ENCODE measurements around the gene GUCY2C.
"Not testable (repeated sequence)": the region's sequence is repeated elsewhere in the genome, so short reads cannot be mapped to it uniquely, and the experiment has no call there.

Gene GUCY2C

GRCh38 chr12:14696265-14696741 lies at the start of gene GUCY2C:
Gene GUCY2C, minus strand, starts transcription at chr12:14696599. Its CDS starts 151 bp downstream, at chr12:14696448.
- DNase-seq = no peak

- no peak for DNase-seq
Measured at GRCh38 chr12:14743061-14743460, 46.7 kb upstream of the GUCY2C start.

- DNase-seq = no peak
Measured at GRCh38 chr12:14741942-14742341, 45.5 kb upstream of the GUCY2C start.

GRCh38 chr12:14741153-14741552 lies 44.8 kb upstream of the GUCY2C start:
- no peak for DNase-seq

GRCh38 chr12:14736441-14736840 lies 40.0 kb upstream of the GUCY2C start:
- DNase-seq = not testable (repeated sequence)

- DNase-seq = no peak
Measured at GRCh38 chr12:14731821-14732220, 35.4 kb upstream of the GUCY2C start.

GRCh38 chr12:14729586-14729985 lies 33.2 kb upstream of the GUCY2C start:
- DNase-seq = no peak

- no peak for DNase-seq
Measured at GRCh38 chr12:14723763-14724162, 27.4 kb upstream of the GUCY2C start.

GRCh38 chr12:14716848-14717444 lies 20.5 kb upstream of the GUCY2C start:
- DNase-seq = no peak

GRCh38 chr12:14714437-14714836 lies 18.0 kb upstream of the GUCY2C start:
- DNase-seq = no peak

GRCh38 chr12:14710632-14711320 lies 14.4 kb upstream of the GUCY2C start:
- no peak for DNase-seq

GRCh38 chr12:14701809-14702568 lies 5.6 kb upstream of the GUCY2C start:
- DNase-seq = no peak

- DNase-seq = no peak
Measured at GRCh38 chr12:14700935-14701334, 4.5 kb upstream of the GUCY2C start.

- DNase-seq = no peak
Measured at GRCh38 chr12:14699923-14700322, 3.5 kb upstream of the GUCY2C start.

GRCh38 chr12:14698555-14698954 lies 2.2 kb upstream of the GUCY2C start:
- no peak for DNase-seq

GRCh38 chr12:14695715-14696141 lies 671 bp downstream of the GUCY2C start:
- DNase-seq = no peak

- no peak for DNase-seq
Measured at GRCh38 chr12:14694970-14695369, 1.4 kb downstream of the GUCY2C start.

GRCh38 chr12:14694145-14694714 lies 2.2 kb downstream of the GUCY2C start:
- no peak for DNase-seq

- DNase-seq = no peak
Measured at GRCh38 chr12:14693116-14693515, 3.3 kb downstream of the GUCY2C start.

GRCh38 chr12:14691560-14691959 lies 4.8 kb downstream of the GUCY2C start:
- DNase-seq = no peak

GRCh38 chr12:14689996-14690395 lies 6.4 kb downstream of the GUCY2C start:
- no peak for DNase-seq

- DNase-seq = no peak
Measured at GRCh38 chr12:14689144-14689543, 7.3 kb downstream of the GUCY2C start.

- DNase-seq = not testable (repeated sequence)
Measured at GRCh38 chr12:14682231-14682630, 14.2 kb downstream of the GUCY2C start.

Measured in T1000 (cell line).